GM12891 (cell line): ENCODE data around the gene ADAM15. TPM values are rescaled to one million over a fixed set of nuclear protein-coding genes. Genes with fewer than 3 reads are reported as not detected.

Experiments
- DNase-seq: peaks from one replicate; pipeline ENCODE4 v3.0.0; 2011; ENCODE audit warnings: low spot score; ENCODE audit not compliant: insufficient read length
- FAIRE-seq: peaks from 2 replicates; lab custom pipeline; 2011; peaks lifted over from hg19 to GRCh38; lab: Jason Lieb, UNC
- PAX5 ChIP-seq: IDR thresholded peaks from 2 replicates; pipeline ENCODE4 v1.6.1; 2011; ENCODE audit warnings: low read length, moderate library complexity, mild to moderate bottlenecking; ENCODE audit not compliant: insufficient read depth, severe bottlenecking
- POLR2A ChIP-seq: IDR thresholded peaks from 2 replicates; pipeline ENCODE4 v1.6.1; 2011; ENCODE audit warnings: low read depth, low read length, control low read depth
- POLR2AphosphoS5 ChIP-seq: IDR thresholded peaks from 2 replicates; pipeline ENCODE4 v1.6.1; 2011; ENCODE audit warnings: low read depth, low read length, control low read depth
- POU2F2 ChIP-seq: IDR thresholded peaks from 2 replicates; pipeline ENCODE4 v1.6.1; 2011; ENCODE audit warnings: low read depth, mild to moderate bottlenecking, control low read depth, low read length, moderate library complexity
- SPI1 ChIP-seq: IDR thresholded peaks from 2 replicates; pipeline ENCODE4 v1.6.1; 2011; ENCODE audit warnings: low read depth, low read length, control low read depth
- TAF1 ChIP-seq: IDR thresholded peaks from 2 replicates; pipeline ENCODE4 v1.6.1; 2011; ENCODE audit warnings: low read depth, low read length, control low read depth
- polyA plus RNA-seq: library from polyadenylated mRNA; unstranded; fragments of >200 nt; gene quantifications from one replicate; pipeline ENCODE4 v1.2.1, GENCODE V29; 2012; ENCODE audit warnings: low read depth, missing spikeins, inconsistent platforms; ENCODE audit not compliant: missing spikeins

ADAM15 gene
- polyA plus RNA-seq: 8.9 TPM

DNA sequence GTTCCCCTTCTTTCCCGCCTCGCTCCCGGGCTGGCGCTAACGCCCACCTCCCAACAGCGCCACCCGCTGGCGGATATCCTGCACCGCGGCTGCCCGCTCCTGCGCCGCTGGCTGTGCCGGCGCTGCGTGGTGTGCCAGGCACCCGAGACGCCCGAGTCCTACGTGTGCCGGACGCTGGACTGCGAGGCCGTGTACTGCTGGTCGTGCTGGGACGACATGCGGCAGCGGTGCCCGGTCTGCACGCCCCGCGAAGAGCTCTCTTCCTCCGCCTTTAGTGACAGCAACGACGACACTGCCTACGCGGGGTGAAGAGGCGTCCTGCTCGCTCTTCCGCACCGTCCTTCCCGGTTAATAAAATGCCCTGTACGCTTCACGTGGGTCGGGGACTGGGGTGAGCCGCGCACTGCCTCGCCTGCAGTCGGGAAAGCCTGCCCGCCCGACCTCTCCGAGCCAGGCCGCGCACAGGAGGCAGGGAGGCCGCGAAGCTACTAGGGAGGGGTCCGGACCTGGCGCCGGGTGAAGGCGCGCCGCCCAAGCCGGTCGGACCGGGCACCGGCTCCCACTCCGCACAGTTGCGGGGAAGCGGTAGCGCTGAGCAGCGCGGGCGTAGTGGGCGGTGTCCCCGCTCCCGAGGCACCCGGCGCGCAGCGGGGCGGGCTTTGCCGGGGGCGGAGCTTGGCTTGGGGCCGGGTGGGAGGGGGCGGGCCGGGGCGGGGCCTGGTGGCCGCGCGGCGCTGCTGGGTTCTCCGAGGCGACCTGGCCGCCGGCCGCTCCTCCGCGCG is at the start of gene ADAM15:
Gene ADAM15, plus strand, starts transcription at position 757 of the 782 bp plus-strand sequence. CDS start 71 bp downstream, outside the sequence.
- DNase-seq: peak; percentile 99
- peak; percentile 89 for FAIRE-seq
- no peak for TF ChIP-seq POU2F2
- no peak for TF ChIP-seq TAF1
- TF ChIP-seq POLR2AphosphoS5: no peak
- no peak for TF ChIP-seq PAX5
- no peak for TF ChIP-seq SPI1
- TF ChIP-seq POLR2A: no peak

DNA sequence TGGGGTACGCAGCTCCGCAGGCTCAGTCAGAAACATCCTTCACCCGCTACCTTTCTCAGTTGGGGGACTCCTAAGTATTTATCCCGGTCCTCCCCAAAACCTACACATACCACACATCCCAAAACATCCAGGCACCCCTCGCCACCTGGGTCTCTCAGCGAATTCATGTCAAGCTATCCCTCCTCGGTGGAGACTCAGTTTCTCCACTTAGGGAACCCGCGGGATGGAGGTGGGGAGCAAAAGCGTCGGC is 49.8 kb upstream of the ADAM15 start:
- no peak for FAIRE-seq
- TF ChIP-seq TAF1 (no peak), PAX5 (no peak), POLR2A (no peak), SPI1 (no peak), POLR2AphosphoS5 (no peak), POU2F2 (no peak)

DNA sequence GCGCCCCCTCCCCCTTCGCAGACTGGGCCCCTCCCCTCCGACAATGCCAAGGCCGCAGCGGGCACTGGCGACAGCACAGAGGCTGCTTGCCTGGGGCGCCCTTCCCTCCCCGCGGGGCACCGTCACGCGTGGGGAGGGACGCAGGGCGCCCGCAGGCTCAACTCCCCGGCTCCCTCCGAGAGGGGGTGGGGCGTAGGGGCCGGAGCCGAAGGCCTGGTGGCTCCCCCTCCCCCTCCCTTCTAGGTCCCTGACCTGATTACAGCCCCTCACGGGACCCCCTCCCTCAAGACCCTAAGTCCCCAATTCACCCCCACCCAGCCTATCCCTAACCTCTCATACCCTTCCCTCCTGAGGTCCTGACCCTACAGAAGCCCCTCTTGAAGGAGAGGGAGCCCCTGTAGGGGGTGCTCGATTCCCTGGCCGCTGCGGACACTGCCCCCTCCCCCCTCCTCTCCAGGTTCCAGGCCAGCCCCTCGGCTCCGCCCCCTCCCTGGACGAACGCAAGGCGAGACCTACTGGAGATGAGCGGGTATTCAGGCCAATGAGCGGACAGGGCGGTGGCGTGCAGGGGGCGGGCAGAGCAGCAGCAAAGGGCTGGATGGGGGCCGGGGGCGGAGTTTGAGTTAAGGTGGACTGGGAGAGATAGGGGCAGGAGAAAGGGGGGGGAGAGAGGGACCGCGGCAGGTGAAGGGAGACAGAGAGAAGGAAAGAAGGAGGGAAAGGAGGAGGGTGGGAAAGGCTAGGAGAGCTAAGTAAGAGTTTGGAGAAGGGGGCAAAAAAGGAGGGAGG is 49.2 kb upstream of the ADAM15 start:
- FAIRE-seq: peak; percentile 97
- TF ChIP-seq TAF1 (peak; percentile 48; the same call in 1 of the 2 replicates), POLR2A (no peak)
- DNase-seq: peak; percentile 95

More for the DNA sequence above, 49.8 kb upstream of the ADAM15 start:
- no peak for DNase-seq

- DNase-seq (no peak), FAIRE-seq (no peak)
- TF ChIP-seq POLR2A (no peak), POLR2AphosphoS5 (no peak), TAF1 (no peak), SPI1 (no peak), POU2F2 (no peak), PAX5 (no peak)
These were observed 48.5 kb upstream of the ADAM15 start, which contains the start of gene ZBTB7B for GRCh38 chr1:155002464-155003226. Gene ZBTB7B, plus strand, starts transcription at chr1:155002802. Its CDS starts 11,859 bp downstream, at chr1:155014661.

GRCh38 chr1:155003227-155003765 is 47.8 kb upstream of the ADAM15 start:
- no peak for TF ChIP-seq POLR2A
- TF ChIP-seq POLR2AphosphoS5: no peak
- no peak for TF ChIP-seq PAX5
- no peak for TF ChIP-seq TAF1
- TF ChIP-seq SPI1: no peak
- TF ChIP-seq POU2F2: no peak
- DNase-seq: no peak
- no peak for FAIRE-seq

DNA sequence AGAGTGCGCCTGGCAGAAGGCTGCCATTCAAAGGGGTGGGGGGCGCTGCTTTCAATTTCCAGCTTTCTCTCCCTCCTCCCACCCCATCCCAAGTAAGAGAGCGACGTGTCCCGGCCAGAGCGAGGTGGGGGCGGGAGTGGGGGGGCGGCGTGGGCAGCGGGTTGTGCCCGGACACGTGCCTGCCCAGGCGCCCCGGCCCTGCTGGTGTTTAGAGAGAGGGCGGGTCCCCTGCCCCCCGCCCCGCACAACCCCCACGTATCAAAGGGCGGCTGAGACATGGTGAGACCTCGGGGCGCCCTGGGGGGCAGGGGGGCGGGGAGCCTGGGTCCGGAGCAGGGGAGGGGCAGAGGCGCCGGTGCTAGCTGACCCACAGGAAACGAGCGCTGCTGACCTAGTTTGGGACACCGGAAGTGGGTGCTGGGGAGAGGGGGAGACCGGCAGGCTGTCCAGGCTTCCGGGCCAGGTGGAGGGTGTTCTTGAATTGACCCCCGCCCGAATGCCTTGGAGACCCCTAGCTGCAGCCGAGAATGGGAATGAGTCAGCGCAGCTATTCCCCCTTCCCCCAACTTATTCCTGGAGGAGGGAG is 47.3 kb upstream of the ADAM15 start:
- DNase-seq (no peak), FAIRE-seq (no peak)
- TF ChIP-seq POLR2A (no peak), POU2F2 (no peak), POLR2AphosphoS5 (no peak)

- TF ChIP-seq PAX5 (no peak), TAF1 (no peak), POU2F2 (no peak), POLR2A (no peak), POLR2AphosphoS5 (no peak), SPI1 (no peak)
- FAIRE-seq (peak; percentile 67), DNase-seq (no peak)
These were observed 46.6 kb upstream of the ADAM15 start for GRCh38 chr1:155004352-155005075.

GRCh38 chr1:155005076-155006011 is 45.8 kb upstream of the ADAM15 start:
- TF ChIP-seq PAX5 (no peak), POU2F2 (no peak), POLR2AphosphoS5 (no peak), SPI1 (no peak), POLR2A (no peak), TAF1 (no peak)
- no peak for FAIRE-seq
- DNase-seq: no peak
